H9 (cell line): Measurements from ENCODE around the gene FBXO10. TPM values are rescaled to one million over a fixed set of nuclear protein-coding genes. Genes with fewer than 3 reads are reported as not detected.
A peak's percentile ranks its signal among the peaks of the same experiment; 100 is the strongest.
"Not testable (repeated sequence)": the region's sequence is repeated elsewhere in the genome, so short reads cannot be mapped to it uniquely, and the experiment has no call there.

Experiments used
- DNase-seq: peaks from one replicate; pipeline ENCODE4 v3.0.0-alpha.2; 2017
- H2AFZ ChIP-seq: one replicate; pipeline ENCODE4 v1.6.1; 2013; ENCODE audit warnings: mild to moderate bottlenecking, low read length, control low read depth, moderate library complexity
- H2AK5ac ChIP-seq: 2 replicates; pipeline ENCODE4 v1.6.1; 2013; ENCODE audit warnings: low read length, control low read depth, mixed read lengths; ENCODE audit not compliant: insufficient read length
- H2BK120ac ChIP-seq: one replicate; pipeline ENCODE4 v1.6.1; 2013; ENCODE audit warnings: low read depth, mild to moderate bottlenecking, low read length, control low read depth, inconsistent platforms; ENCODE audit not compliant: poor library complexity, severe bottlenecking
- H2BK12ac ChIP-seq: 2 replicates; pipeline ENCODE4 v1.6.1; 2013; ENCODE audit warnings: low read length, control low read depth, mixed read lengths, low read depth; ENCODE audit not compliant: insufficient read length
- H2BK15ac ChIP-seq: 2 replicates; pipeline ENCODE4 v1.6.1; 2013; ENCODE audit warnings: low read depth, low read length, control low read depth
- H2BK20ac ChIP-seq: one replicate; pipeline ENCODE4 v1.6.1; 2013; ENCODE audit warnings: low read depth, mild to moderate bottlenecking, low read length, control low read depth, inconsistent platforms; ENCODE audit not compliant: poor library complexity, severe bottlenecking
- H2BK5ac ChIP-seq: 2 replicates; pipeline ENCODE4 v1.6.1; 2013; ENCODE audit warnings: low read length, control low read depth, mixed read lengths; ENCODE audit not compliant: insufficient read length
- H3K14ac ChIP-seq: 2 replicates; pipeline ENCODE4 v1.6.1; 2013; ENCODE audit warnings: low read length, control low read depth; ENCODE audit not compliant: insufficient read depth
- H3K18ac ChIP-seq: 2 replicates; pipeline ENCODE4 v1.6.1; 2013; ENCODE audit warnings: low read depth, mild to moderate bottlenecking, mixed read lengths, low read length, control low read depth; ENCODE audit not compliant: insufficient read length
- H3K23ac ChIP-seq: 2 replicates; pipeline ENCODE4 v1.6.1; 2013; ENCODE audit warnings: low read length, control low read depth, mixed read lengths, low read depth; ENCODE audit not compliant: insufficient read length
- H3K23me2 ChIP-seq: 2 replicates; pipeline ENCODE4 v1.6.1; 2013; ENCODE audit warnings: low read depth, mild to moderate bottlenecking, mixed read lengths, low read length, control low read depth; ENCODE audit not compliant: insufficient read length, poor library complexity, severe bottlenecking
- H3K27ac ChIP-seq: 2 replicates; pipeline ENCODE4 v1.5.1; 2013; ENCODE audit warnings: low read length, control low read depth, mixed read lengths, low read depth; ENCODE audit not compliant: insufficient read length
- H3K27me3 ChIP-seq: 2 replicates; pipeline ENCODE4 v1.6.1; 2013; ENCODE audit warnings: low read length, control low read depth, inconsistent platforms; ENCODE audit not compliant: insufficient read depth
- H3K4ac ChIP-seq: 2 replicates; pipeline ENCODE4 v1.6.1; 2013; ENCODE audit warnings: low read depth, mild to moderate bottlenecking, control low read depth, inconsistent platforms, low read length, moderate library complexity
- H3K4me1 ChIP-seq: 2 replicates; pipeline ENCODE4 v1.6.1; 2013; ENCODE audit warnings: low read length, control low read depth, inconsistent platforms; ENCODE audit not compliant: insufficient read depth
- H3K4me2 ChIP-seq: 2 replicates; pipeline ENCODE4 v1.6.1; 2013; ENCODE audit warnings: low read length, control low read depth, mixed read lengths; ENCODE audit not compliant: insufficient read length, insufficient read depth
- H3K56ac ChIP-seq: 2 replicates; pipeline ENCODE4 v1.6.1; 2013; ENCODE audit warnings: low read depth, mild to moderate bottlenecking, mixed read lengths, low read length, control low read depth; ENCODE audit not compliant: insufficient read length
- H3K79me1 ChIP-seq: 2 replicates; pipeline ENCODE4 v1.6.1; 2013; ENCODE audit warnings: low read depth, mild to moderate bottlenecking, moderate library complexity, low read length, control low read depth, inconsistent platforms; ENCODE audit not compliant: insufficient read depth, poor library complexity, severe bottlenecking
- H3K79me2 ChIP-seq: 2 replicates; pipeline ENCODE4 v1.6.1; 2013; ENCODE audit warnings: low read length, control low read depth, inconsistent platforms; ENCODE audit not compliant: insufficient read depth
- H3K9ac ChIP-seq: 2 replicates; pipeline ENCODE4 v1.6.1; 2013; ENCODE audit warnings: low read length, control low read depth, mixed read lengths; ENCODE audit not compliant: insufficient read length; ENCODE audit errors: extremely low read depth
- H3K9me3 ChIP-seq: one replicate; pipeline ENCODE4 v1.6.1; 2013; ENCODE audit warnings: low read depth, low read length, inconsistent platforms; ENCODE audit not compliant: control insufficient read depth
- H3T11ph ChIP-seq: one replicate; pipeline ENCODE4 v1.6.1; 2013; ENCODE audit warnings: mild to moderate bottlenecking, low read length, control low read depth, inconsistent platforms
- H4K20me1 ChIP-seq: one replicate; pipeline ENCODE4 v1.6.1; 2013; ENCODE audit not compliant: control insufficient read depth, insufficient read length, insufficient read depth
- H4K5ac ChIP-seq: 2 replicates; pipeline ENCODE4 v1.6.1; 2013; ENCODE audit warnings: low read depth, mild to moderate bottlenecking, mixed read lengths, low read length, control low read depth; ENCODE audit not compliant: insufficient read length
- H4K8ac ChIP-seq: replicated peaks from 2 replicates; pipeline ENCODE4 v1.6.1; 2013; ENCODE audit warnings: low read length, control low read depth, mixed read lengths, low read depth; ENCODE audit not compliant: insufficient read length
- H4K91ac ChIP-seq: 2 replicates; pipeline ENCODE4 v1.6.1; 2013; ENCODE audit warnings: low read depth, mild to moderate bottlenecking, moderate library complexity, mixed read lengths, low read length, control low read depth; ENCODE audit not compliant: insufficient read length
- H3K27ac Mint-ChIP-seq, 3 experiments: 2 replicates in 2 of 3; 3 replicates in 1 of 3; pipeline ENCODE4 v1.8.0; 2020 to 2021; ENCODE audit warnings: mixed read lengths in 3 of 3, mild to moderate bottlenecking in 1 of 3, moderate library complexity in 1 of 3
- H3K27me3 Mint-ChIP-seq: 2 replicates; pipeline ENCODE4 v1.8.0; 2021; ENCODE audit warnings: low read depth, mild to moderate bottlenecking, moderate library complexity, mixed read lengths
- H3K36me3 Mint-ChIP-seq, 3 experiments: 2 replicates in 2 of 3; 3 replicates in 1 of 3; pipeline ENCODE4 v1.8.0; 2020 to 2021; ENCODE audit warnings: low read depth in 3 of 3, mixed read lengths in 3 of 3; ENCODE audit not compliant: insufficient read depth in 1 of 3
- H3K4me1 Mint-ChIP-seq, 2 experiments: 2 replicates each; pipeline ENCODE4 v1.8.0; 2020; ENCODE audit warnings: mixed read lengths in 2 of 2
- H3K4me3 Mint-ChIP-seq, 2 experiments: 2 replicates in 1 of 2; 3 replicates in 1 of 2; pipeline ENCODE4 v1.8.0; 2020 to 2021; ENCODE audit warnings: mild to moderate bottlenecking in 2 of 2, mixed read lengths in 2 of 2, moderate library complexity in 1 of 2
- H3K9me3 Mint-ChIP-seq, 2 experiments: 2 replicates in 1 of 2; 3 replicates in 1 of 2; pipeline ENCODE4 v1.8.0; 2020; ENCODE audit warnings: mild to moderate bottlenecking in 2 of 2, mixed read lengths in 2 of 2, moderate library complexity in 1 of 2
- WGBS: extraction: QIAGEN DNeasy Blood & Tissue Kit; methylation state at CpG from one replicate; pipeline ENCODE4 v1.1.7; 2013; ENCODE audit warnings: missing lambda C conversion rate, low lambda C conversion rate, mixed read lengths; ENCODE audit not compliant: insufficient read length; ENCODE audit errors: extremely low coverage; 5-methylcytosine and 5-hydroxymethylcytosine counted together
- total RNA-seq: library from RNA; stranded (reverse); gene quantifications from 2 replicates; pipeline ENCODE4 v1.2.1, GENCODE V29; 2021
- TF ChIP-seq, protein P1 (sequence below): fragments of 200-600 bp; sonication (generic); conservative IDR thresholded peaks from 3 replicates; pipeline ENCODE4 v1.8.0; 2021; ENCODE audit warnings: antibody characterized with exemption, mild to moderate bottlenecking

The FBXO10 gene
- total RNA-seq, 1 experiment from 2014 or later: 16.8 TPM

- Histone ChIP-seq H3K4ac (no peak overlapping the region), H3K27ac (no peak overlapping the region), H3K9me3 (no peaks in the 10 kb centered on the region), H3K27me3 (no peaks in the 10 kb centered on the region), H3K9ac (no peak overlapping the region), H4K20me1 (no peaks in the 10 kb centered on the region), H2BK12ac (no peak overlapping the region), H2BK15ac (no peak overlapping the region), H4K91ac (no peak overlapping the region), H3T11ph (no peak overlapping the region), H3K4me1 (peaks cover 2% of the 10 kb centered on the region; the same call in 1 of the 2 replicates), H3K79me1 (no peaks in the 10 kb centered on the region), H3K18ac (no peak overlapping the region), H2BK20ac (no peak overlapping the region), H2BK5ac (no peak overlapping the region), H3K56ac (no peak overlapping the region), H3K4me2 (no peak overlapping the region), H2BK120ac (no peak overlapping the region), H3K23ac (no peak overlapping the region), H3K23me2 (no peaks in the 10 kb centered on the region), H3K14ac (no peak overlapping the region), H4K5ac (no peak overlapping the region), H3K79me2 (no peaks in the 10 kb centered on the region), H2AK5ac (no peak overlapping the region), H4K8ac (no peak overlapping the region), H2AFZ (no peak overlapping the region)
- peaks cover 3% of the 10 kb centered on the region; the same call in 1 of the 2 replicates for H3K27me3 Mint-ChIP-seq
- TF ChIP-seq, protein P1, sequence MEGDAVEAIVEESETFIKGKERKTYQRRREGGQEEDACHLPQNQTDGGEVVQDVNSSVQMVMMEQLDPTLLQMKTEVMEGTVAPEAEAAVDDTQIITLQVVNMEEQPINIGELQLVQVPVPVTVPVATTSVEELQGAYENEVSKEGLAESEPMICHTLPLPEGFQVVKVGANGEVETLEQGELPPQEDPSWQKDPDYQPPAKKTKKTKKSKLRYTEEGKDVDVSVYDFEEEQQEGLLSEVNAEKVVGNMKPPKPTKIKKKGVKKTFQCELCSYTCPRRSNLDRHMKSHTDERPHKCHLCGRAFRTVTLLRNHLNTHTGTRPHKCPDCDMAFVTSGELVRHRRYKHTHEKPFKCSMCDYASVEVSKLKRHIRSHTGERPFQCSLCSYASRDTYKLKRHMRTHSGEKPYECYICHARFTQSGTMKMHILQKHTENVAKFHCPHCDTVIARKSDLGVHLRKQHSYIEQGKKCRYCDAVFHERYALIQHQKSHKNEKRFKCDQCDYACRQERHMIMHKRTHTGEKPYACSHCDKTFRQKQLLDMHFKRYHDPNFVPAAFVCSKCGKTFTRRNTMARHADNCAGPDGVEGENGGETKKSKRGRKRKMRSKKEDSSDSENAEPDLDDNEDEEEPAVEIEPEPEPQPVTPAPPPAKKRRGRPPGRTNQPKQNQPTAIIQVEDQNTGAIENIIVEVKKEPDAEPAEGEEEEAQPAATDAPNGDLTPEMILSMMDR: 0 out of 3 replicates have a peak, but pooled peaks have one; percentile 20
- no peaks in the 10 kb centered on the region for H3K9me3 Mint-ChIP-seq
- H3K36me3 Mint-ChIP-seq: no peaks in the 10 kb centered on the region
- H3K4me3 Mint-ChIP-seq: no peak overlapping the region
- no peak for DNase-seq
- no CpG with 5 or more reads among the region's 3 CpGs for WGBS
- H3K27ac Mint-ChIP-seq: no peak overlapping the region
- peaks cover 15% of the 10 kb centered on the region in 2 experiments for H3K4me1 Mint-ChIP-seq
Measured at GRCh38 chr9:37480759-37481158, 95.4 kb downstream of the FBXO10 start.

- not testable (repeated sequence) for H4K91ac ChIP-seq, H2BK12ac ChIP-seq, H3K79me2 ChIP-seq, H3K56ac ChIP-seq, H3K18ac ChIP-seq, H3K27me3 Mint-ChIP-seq, H2AK5ac ChIP-seq, H3K23ac ChIP-seq, H2BK5ac ChIP-seq, H3K4me2 ChIP-seq, H3K27me3 ChIP-seq, DNase-seq, H3K79me1 ChIP-seq, H4K8ac ChIP-seq, H4K5ac ChIP-seq, H4K20me1 ChIP-seq, H3K27ac ChIP-seq, H3T11ph ChIP-seq, H3K9me3 ChIP-seq, H3K14ac ChIP-seq, H3K4me1 Mint-ChIP-seq, H3K27ac Mint-ChIP-seq, H3K23me2 ChIP-seq, H2BK20ac ChIP-seq, H3K9ac ChIP-seq, H3K4me1 ChIP-seq, H3K4ac ChIP-seq, H2BK15ac ChIP-seq, H3K4me3 Mint-ChIP-seq, H2AFZ ChIP-seq, H2BK120ac ChIP-seq
- WGBS: no CpG with 5 or more reads among the region's 5 CpGs
- Mint-ChIP-seq H3K36me3 (peaks cover 6 to 22% (median 10%) of the 10 kb centered on the region in 3 experiments; a peak in 4 of 7 replicates), H3K9me3 (peaks cover 23% of the 10 kb centered on the region in 2 experiments)
Measured at GRCh38 chr9:37477987-37478619, 98.1 kb downstream of the FBXO10 start.
